DND-41 (cell line): ENCODE measurements around the gene KCNK3.
"Not testable (repeated sequence)": the region's sequence is repeated elsewhere in the genome, so short reads cannot be mapped to it uniquely, and the experiment has no call there.

Experiments
- ATAC-seq: fragments of 200-7000 bp; cut with Tn5 transposase; 3 replicates; pipeline ENCODE4 v1.9.1; 2021; ENCODE audit warnings: low read depth; ENCODE audit not compliant: insufficient read depth
- DNase-seq: peaks from one replicate; pipeline ENCODE4 v3.0.0-alpha.2; 2020
- H2AFZ ChIP-seq: 2 replicates; pipeline ENCODE4 v1.6.0; 2012; ENCODE audit warnings: low read depth, low read length
- H3K27ac ChIP-seq: 2 replicates; pipeline ENCODE4 v1.5.1; 2012; ENCODE audit warnings: low read length, inconsistent platforms
- H3K27me3 ChIP-seq: fragments of 200-600 bp; sonication (generic); 2 replicates; pipeline ENCODE4 v1.6.0; 2012; ENCODE audit warnings: low read length, mild to moderate bottlenecking, inconsistent platforms; ENCODE audit not compliant: insufficient read depth, poor library complexity
- H3K36me3 ChIP-seq: 2 replicates; pipeline ENCODE4 v1.5.1; 2012; ENCODE audit warnings: low read length, inconsistent platforms; ENCODE audit not compliant: insufficient read depth
- H3K4me1 ChIP-seq: 2 replicates; pipeline ENCODE4 v1.5.1; 2012; ENCODE audit warnings: mild to moderate bottlenecking, low read length; ENCODE audit not compliant: insufficient read depth
- H3K4me2 ChIP-seq: 2 replicates; pipeline ENCODE4 v1.6.0; 2012; ENCODE audit warnings: mild to moderate bottlenecking, moderate library complexity, low read length, inconsistent platforms; ENCODE audit not compliant: insufficient read depth
- H3K4me3 ChIP-seq, 2 experiments: fragments of 200-600 bp in 1 of 2; shearing (Covaris generic) in 1 of 2; 2 replicates each; pipeline ENCODE4 v1.5.1; 2012 to 2016; ENCODE audit warnings: inconsistent platforms in 2 of 2, low read length in 2 of 2, mild to moderate bottlenecking in 2 of 2, low read depth in 1 of 2, moderate library complexity in 1 of 2
- H3K79me2 ChIP-seq: 2 replicates; pipeline ENCODE4 v1.6.0; 2012; ENCODE audit warnings: low read length, inconsistent platforms; ENCODE audit not compliant: insufficient read depth
- H3K9ac ChIP-seq: 2 replicates; pipeline ENCODE4 v1.6.0; 2012; ENCODE audit warnings: low read depth, mild to moderate bottlenecking, inconsistent platforms, low read length, moderate library complexity
- H3K9me3 ChIP-seq: 2 replicates; pipeline ENCODE4 v1.5.1; 2012; ENCODE audit warnings: low read length, moderate library complexity, mild to moderate bottlenecking, inconsistent platforms; ENCODE audit not compliant: insufficient read depth, severe bottlenecking
- H4K20me1 ChIP-seq: 2 replicates; pipeline ENCODE4 v1.6.0; 2012; ENCODE audit warnings: low read length; ENCODE audit not compliant: insufficient read depth
- EZH2 ChIP-seq: IDR thresholded peaks from 3 replicates; pipeline ENCODE4 v1.6.1; 2012; ENCODE audit warnings: borderline replicate concordance, low read depth, mild to moderate bottlenecking, moderate library complexity, low read length, inconsistent platforms; ENCODE audit not compliant: severe bottlenecking
- TF ChIP-seq, protein P1 (sequence below): IDR thresholded peaks from 2 replicates; pipeline ENCODE4 v1.5.1; 2012; ENCODE audit warnings: borderline replicate concordance, low read length, moderate library complexity, mild to moderate bottlenecking; ENCODE audit not compliant: poor library complexity, severe bottlenecking; ENCODE audit errors: extremely low read depth

The KCNK3 gene

DNA sequence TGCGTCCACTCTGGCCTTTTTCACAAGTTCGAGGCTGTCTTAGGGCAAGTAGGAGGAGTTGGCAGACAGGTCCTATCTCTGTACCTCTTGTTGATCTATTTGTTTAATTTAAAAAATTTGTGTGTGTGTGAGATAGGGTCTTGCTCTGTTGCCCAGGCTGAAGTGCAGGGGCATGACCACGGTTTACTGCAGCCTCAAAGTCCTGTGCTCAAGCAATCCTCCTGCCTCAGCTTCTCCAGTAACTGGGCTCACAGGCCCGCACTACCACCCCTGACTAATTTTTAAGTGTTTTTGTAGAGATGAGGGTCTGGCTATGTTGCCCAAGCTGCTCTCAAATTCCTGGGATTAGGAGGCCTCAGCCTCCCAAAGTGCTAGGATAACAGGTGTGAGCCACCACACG, 67.3 kb downstream of the KCNK3 start:
- ATAC-seq (no peak), DNase-seq (no peak)
- TF ChIP-seq, protein P1, sequence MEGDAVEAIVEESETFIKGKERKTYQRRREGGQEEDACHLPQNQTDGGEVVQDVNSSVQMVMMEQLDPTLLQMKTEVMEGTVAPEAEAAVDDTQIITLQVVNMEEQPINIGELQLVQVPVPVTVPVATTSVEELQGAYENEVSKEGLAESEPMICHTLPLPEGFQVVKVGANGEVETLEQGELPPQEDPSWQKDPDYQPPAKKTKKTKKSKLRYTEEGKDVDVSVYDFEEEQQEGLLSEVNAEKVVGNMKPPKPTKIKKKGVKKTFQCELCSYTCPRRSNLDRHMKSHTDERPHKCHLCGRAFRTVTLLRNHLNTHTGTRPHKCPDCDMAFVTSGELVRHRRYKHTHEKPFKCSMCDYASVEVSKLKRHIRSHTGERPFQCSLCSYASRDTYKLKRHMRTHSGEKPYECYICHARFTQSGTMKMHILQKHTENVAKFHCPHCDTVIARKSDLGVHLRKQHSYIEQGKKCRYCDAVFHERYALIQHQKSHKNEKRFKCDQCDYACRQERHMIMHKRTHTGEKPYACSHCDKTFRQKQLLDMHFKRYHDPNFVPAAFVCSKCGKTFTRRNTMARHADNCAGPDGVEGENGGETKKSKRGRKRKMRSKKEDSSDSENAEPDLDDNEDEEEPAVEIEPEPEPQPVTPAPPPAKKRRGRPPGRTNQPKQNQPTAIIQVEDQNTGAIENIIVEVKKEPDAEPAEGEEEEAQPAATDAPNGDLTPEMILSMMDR = no peak
- TF ChIP-seq EZH2 = no peak
- Histone ChIP-seq H3K4me2 (no peak overlapping the region), H3K9me3 (no peaks in the 10 kb centered on the region), H2AFZ (no peak overlapping the region), H3K4me3 (no peak overlapping the region), H4K20me1 (no peaks in the 10 kb centered on the region), H3K79me2 (peaks cover 10% of the 10 kb centered on the region), H3K4me1 (peaks cover 13% of the 10 kb centered on the region), H3K9ac (no peak overlapping the region), H3K27ac (no peak overlapping the region), H3K36me3 (no peaks in the 10 kb centered on the region; the same call in 1 of the 2 replicates), H3K27me3 (no peaks in the 10 kb centered on the region)

DNA sequence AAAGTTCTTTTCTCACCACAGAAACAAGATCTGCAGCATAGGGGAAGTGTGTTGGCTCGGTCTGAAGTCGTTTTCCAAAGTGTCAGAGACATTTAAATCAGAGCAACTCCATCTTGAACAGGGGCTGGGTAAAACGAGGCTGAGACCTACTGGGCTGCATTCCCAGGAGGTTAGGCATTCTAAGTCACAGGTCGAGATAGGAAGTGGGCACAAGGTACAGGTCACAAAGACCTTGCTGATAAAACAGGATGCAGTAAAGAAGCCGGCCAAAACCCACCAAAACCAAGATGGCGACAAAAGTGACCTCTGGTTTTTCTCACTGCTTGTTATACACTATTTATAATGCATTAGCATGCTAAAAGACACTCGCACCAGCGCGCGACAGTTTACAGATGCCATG, 68.5 kb downstream of the KCNK3 start:
- H3K4me1 ChIP-seq = peaks cover 24% of the 10 kb centered on the region
- not testable (repeated sequence) for DNase-seq, H3K4me3 ChIP-seq, H3K9ac ChIP-seq, H3K27ac ChIP-seq, H3K9me3 ChIP-seq, H3K4me2 ChIP-seq, ATAC-seq, H2AFZ ChIP-seq, H3K27me3 ChIP-seq, H3K36me3 ChIP-seq
- H3K79me2 ChIP-seq = peaks cover 22% of the 10 kb centered on the region
- peaks cover 11% of the 10 kb centered on the region for H4K20me1 ChIP-seq

DNA sequence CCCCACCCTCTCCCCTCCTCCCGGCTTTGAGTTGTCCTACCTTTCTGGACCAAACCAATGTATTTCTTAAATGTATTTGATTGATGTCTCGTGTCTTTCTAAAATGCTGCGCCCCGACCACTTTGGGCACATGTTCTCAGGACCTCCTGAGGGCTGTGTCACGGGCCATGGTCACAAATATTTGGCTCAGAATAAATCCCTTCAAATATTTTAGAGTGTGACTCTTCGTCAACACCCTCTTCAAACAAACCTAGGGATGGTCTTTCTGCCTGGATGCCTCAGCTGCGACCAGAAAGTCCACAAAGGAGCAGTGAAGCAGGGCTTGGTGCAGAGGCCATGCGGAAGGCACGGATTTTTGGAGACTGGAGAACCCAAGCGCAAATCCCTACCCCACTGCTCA, 70.5 kb downstream of the KCNK3 start:
- no peaks in the 10 kb centered on the region for H3K9me3 ChIP-seq
- H4K20me1 ChIP-seq = peaks cover 24% of the 10 kb centered on the region
- no peak for ATAC-seq
- peak overlapping the region; percentile 89; the same call in 1 of the 2 replicates for H3K4me2 ChIP-seq
- H3K27ac ChIP-seq = no peak overlapping the region
- H3K4me1 ChIP-seq = peaks cover 33% of the 10 kb centered on the region
- no peak overlapping the region for H3K9ac ChIP-seq
- no peak overlapping the region for H3K4me3 ChIP-seq
- TF ChIP-seq, protein P1 = no peak
- no peak for TF ChIP-seq EZH2
- H3K36me3 ChIP-seq = peaks cover 3% of the 10 kb centered on the region; the same call in 1 of the 2 replicates
- no peaks in the 10 kb centered on the region for H3K27me3 ChIP-seq
- 0 out of 2 replicates have a peak overlapping the region, but pooled peaks have one; percentile 99 for H2AFZ ChIP-seq
- H3K79me2 ChIP-seq = peaks cover 40% of the 10 kb centered on the region
- DNase-seq = no peak

DNA sequence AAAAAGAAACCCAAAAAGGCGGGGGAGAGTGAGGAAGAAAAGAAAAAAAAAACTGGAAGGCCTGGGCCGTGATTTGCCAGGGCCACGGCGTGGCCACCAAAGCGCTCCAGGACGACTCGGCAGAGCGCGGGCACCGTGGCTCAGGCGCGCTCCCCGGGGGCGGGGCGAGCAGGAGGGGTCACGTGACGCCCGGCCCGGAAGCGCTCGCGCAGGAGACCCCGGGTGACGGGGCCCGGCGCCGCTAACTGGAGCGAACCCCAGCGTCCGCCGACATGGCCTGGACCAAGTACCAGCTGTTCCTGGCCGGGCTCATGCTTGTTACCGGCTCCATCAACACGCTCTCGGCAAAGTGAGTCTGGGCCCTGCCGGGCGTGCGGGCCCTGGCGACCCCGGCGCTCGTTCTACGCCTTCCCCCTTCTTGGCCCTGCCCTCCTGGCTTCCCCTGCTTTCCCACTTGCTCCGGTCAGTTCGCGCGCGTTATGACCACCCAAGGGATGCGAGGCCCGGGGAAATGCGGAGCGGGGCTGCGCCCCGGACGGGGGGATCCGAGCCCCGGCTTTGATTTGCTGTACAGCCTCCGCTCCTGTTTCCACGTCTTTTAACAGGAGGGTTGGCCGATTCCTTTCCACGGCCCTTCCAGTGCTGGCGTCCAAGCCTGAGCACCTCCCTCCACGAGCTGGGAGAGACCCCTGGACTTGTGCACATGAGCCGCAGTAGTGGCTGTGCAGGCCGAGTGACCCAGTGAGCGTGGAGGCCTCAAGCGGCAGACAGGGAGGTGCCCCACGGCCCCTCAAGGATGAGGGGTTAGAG, 71.8 kb downstream of the KCNK3 start, which contains the start of gene SLC35F6:
Gene SLC35F6, plus strand, starts transcription at position 207 of the 810 bp plus-strand sequence. Its CDS starts 66 bp downstream, at position 273.
- Histone ChIP-seq H3K79me2 (peaks cover 49% of the 10 kb centered on the region), H4K20me1 (peaks cover 32% of the 10 kb centered on the region), H3K9ac (peak within 1 kb of the TSS; percentile 81), H3K4me3 (peak within 1 kb of the TSS; percentile 82 to 96), H3K9me3 (no peaks in the 10 kb centered on the region), H3K27ac (peak within 1 kb of the TSS; percentile 88), H3K27me3 (no peaks in the 10 kb centered on the region), H3K4me1 (peaks cover 34% of the 10 kb centered on the region), H3K36me3 (peaks cover 9% of the 10 kb centered on the region), H3K4me2 (peak within 1 kb of the TSS; percentile 89), H2AFZ (peak within 1 kb of the TSS; percentile 99)
- no peak for TF ChIP-seq EZH2
- TF ChIP-seq, protein P1 = no peak
- peak; percentile 95 for ATAC-seq
- DNase-seq = peak; percentile 82
